ENCODE data around the gene BGN.

The BGN gene

GRCh38 chrX:153557618-153558355, 63.0 kb downstream of the BGN start:
- in situ Hi-C loops (cut with MboI; ENCODE audit: low sequenced_read_pairs): no loop called here
